ENCODE results near the gene MED12L. TPM values are rescaled to one million over a fixed set of nuclear protein-coding genes. Genes with fewer than 3 reads are reported as not detected.

MED12L gene
- polyA plus RNA-seq, 1 donor from 2014 or later, result 28.5 TPM

- Histone ChIP-seq H3K4me3 (ENCODE audit: low read length) (no peak overlapping the region), H3F3A (ENCODE audit: insufficient read depth, low read length, poor library complexity, severe bottlenecking) (no peaks in the 10 kb centered on the region), H3K9me3 (ENCODE audit: low read length) (no peaks in the 10 kb centered on the region), H3K4me2 (ENCODE audit: low read length) (no peak overlapping the region), H2AFZ (ENCODE audit: low read depth, low read length) (no peak overlapping the region), H3K36me3 (ENCODE audit: insufficient read depth, low read length) (peaks cover 3% of the 10 kb centered on the region), H3K9me2 (ENCODE audit: insufficient read depth, low read length) (no peaks in the 10 kb centered on the region), H3K27ac (ENCODE audit: low read length) (no peak overlapping the region), H4K20me1 (ENCODE audit: insufficient read depth) (peaks cover 27% of the 10 kb centered on the region), H3K27me3 (ENCODE audit: insufficient read depth, low read depth, low read length) (no peaks in the 10 kb centered on the region), H3K79me2 (replicated peaks; ENCODE audit: insufficient read depth, low read length) (peaks cover 86% of the 10 kb centered on the region), H3K9ac (ENCODE audit: low read length) (no peak overlapping the region)
- TF ChIP-seq TAF1 (IDR thresholded peaks at IDR 0.05; ENCODE audit: low read depth) (no peak), RAD21 (conservative IDR thresholded peaks at IDR 0.05) (no peak), EP300 (conservative IDR thresholded peaks at IDR 0.05; ENCODE audit: poor library complexity, severe bottlenecking) (no peak), EZH2 (IDR thresholded peaks at IDR 0.05; ENCODE audit: borderline replicate concordance, insufficient read depth, low read length, poor library complexity, severe bottlenecking) (no peak)
Measured at GRCh38 chr3:151109286-151109800, 23.9 kb downstream of the MED12L start.

- TF ChIP-seq EP300 (conservative IDR thresholded peaks at IDR 0.05; ENCODE audit: poor library complexity, severe bottlenecking), result no peak
- no peak for TF ChIP-seq RAD21 (conservative IDR thresholded peaks at IDR 0.05)
- no peak for TF ChIP-seq CTCF (IDR thresholded peaks at IDR 0.05; ENCODE audit: poor library complexity, severe bottlenecking)
- TF ChIP-seq REST (IDR thresholded peaks at IDR 0.05; ENCODE audit: borderline replicate concordance), result no peak
- no peak for TF ChIP-seq EZH2 (IDR thresholded peaks at IDR 0.05; ENCODE audit: borderline replicate concordance, insufficient read depth, low read length, poor library complexity, severe bottlenecking)
- TF ChIP-seq MXI1 (conservative IDR thresholded peaks at IDR 0.05; ENCODE audit: poor library complexity, severe bottlenecking), result no peak
- no peak for TF ChIP-seq POLR2AphosphoS5 (IDR thresholded peaks at IDR 0.05)
- TF ChIP-seq SMC3 (conservative IDR thresholded peaks at IDR 0.05; ENCODE audit: poor library complexity), result no peak
- no peak for TF ChIP-seq TAF1 (IDR thresholded peaks at IDR 0.05; ENCODE audit: low read depth)
- no peak overlapping the region for H3K4me2 ChIP-seq (ENCODE audit: low read length)
- H3K4me3 ChIP-seq (ENCODE audit: low read length), result no peak overlapping the region
- no peak overlapping the region for H3K27ac ChIP-seq (ENCODE audit: low read length)
- H3K9ac ChIP-seq (ENCODE audit: low read length), result no peak overlapping the region
- no peaks in the 10 kb centered on the region for H3K36me3 ChIP-seq (ENCODE audit: insufficient read depth, low read length)
- H3F3A ChIP-seq (ENCODE audit: insufficient read depth, low read length, poor library complexity, severe bottlenecking), result no peaks in the 10 kb centered on the region
- H2AFZ ChIP-seq (ENCODE audit: low read depth, low read length), result no peak overlapping the region
- H3K27me3 ChIP-seq (ENCODE audit: insufficient read depth, low read depth, low read length), result no peaks in the 10 kb centered on the region
- no peaks in the 10 kb centered on the region for H3K9me3 ChIP-seq (ENCODE audit: low read length)
- peaks cover 20% of the 10 kb centered on the region for H4K20me1 ChIP-seq (ENCODE audit: insufficient read depth)
- no peaks in the 10 kb centered on the region for H3K9me2 ChIP-seq (ENCODE audit: insufficient read depth, low read length)
- H3K79me2 ChIP-seq (replicated peaks; ENCODE audit: insufficient read depth, low read length), result peaks cover 68% of the 10 kb centered on the region
Measured at GRCh38 chr3:151112731-151113130, 27.3 kb downstream of the MED12L start.
